Astrocyte (in vitro differentiated cells and primary cell): ENCODE data around the gene CMTM4. TPM values are rescaled to one million over a fixed set of nuclear protein-coding genes. Genes with fewer than 3 reads are reported as not detected.

ENCODE experiments used
- DNase-seq: peaks from one replicate; pipeline ENCODE4 v3.0.0-alpha.2; 2010; ENCODE audit warnings: low read depth
- FAIRE-seq: peaks from 2 replicates; lab custom pipeline; 2011; peaks lifted over from hg19 to GRCh38; lab: Jason Lieb, UNC
- H2AFZ ChIP-seq: 2 replicates; pipeline ENCODE4 v1.6.0; 2012; ENCODE audit warnings: low read depth, low read length, inconsistent platforms
- H3K27ac ChIP-seq: 2 replicates; pipeline ENCODE4 v1.5.1; 2011; ENCODE audit warnings: low read depth, low read length, inconsistent platforms
- H3K27me3 ChIP-seq: 2 replicates; pipeline ENCODE4 v1.6.0; 2011; ENCODE audit warnings: low read length, inconsistent platforms; ENCODE audit not compliant: insufficient read depth
- H3K36me3 ChIP-seq: 2 replicates; pipeline ENCODE4 v1.5.1; 2011; ENCODE audit warnings: low read length, inconsistent platforms; ENCODE audit not compliant: insufficient read depth
- H3K4me1 ChIP-seq: 2 replicates; pipeline ENCODE4 v1.5.1; 2011; ENCODE audit warnings: low read length, inconsistent platforms; ENCODE audit not compliant: insufficient read depth
- H3K4me2 ChIP-seq: 2 replicates; pipeline ENCODE4 v1.6.0; 2012; ENCODE audit warnings: low read length, inconsistent platforms
- H3K4me3 ChIP-seq: 2 replicates; pipeline ENCODE4 v1.5.1; 2011; ENCODE audit warnings: low read depth, mild to moderate bottlenecking, low read length, inconsistent platforms; ENCODE audit not compliant: insufficient read depth
- H3K79me2 ChIP-seq: 2 replicates; pipeline ENCODE4 v1.6.0; 2012; ENCODE audit warnings: mild to moderate bottlenecking, low read length, inconsistent platforms; ENCODE audit not compliant: insufficient read depth
- H3K9ac ChIP-seq: 2 replicates; pipeline ENCODE4 v1.6.0; 2012; ENCODE audit warnings: mild to moderate bottlenecking, low read length, inconsistent platforms
- H3K9me3 ChIP-seq: 2 replicates; pipeline ENCODE4 v1.5.1; 2012; ENCODE audit warnings: low read depth, mild to moderate bottlenecking, low read length, inconsistent platforms; ENCODE audit not compliant: insufficient read depth
- H4K20me1 ChIP-seq: 2 replicates; pipeline ENCODE4 v1.6.0; 2012; ENCODE audit warnings: low read length, inconsistent platforms; ENCODE audit not compliant: insufficient read depth
- H3K27ac Mint-ChIP-seq: one replicate; pipeline ENCODE4 v1.8.0; 2021; ENCODE audit warnings: mild to moderate bottlenecking, mixed read lengths; ENCODE audit not compliant: unreplicated experiment
- H3K27me3 Mint-ChIP-seq: one replicate; pipeline ENCODE4 v1.8.0; 2021; ENCODE audit warnings: low read depth, mixed read lengths; ENCODE audit not compliant: unreplicated experiment
- H3K36me3 Mint-ChIP-seq: one replicate; pipeline ENCODE4 v1.8.0; 2021; ENCODE audit warnings: low read depth, mixed read lengths; ENCODE audit not compliant: unreplicated experiment
- H3K4me1 Mint-ChIP-seq: one replicate; pipeline ENCODE4 v1.8.0; 2021; ENCODE audit warnings: low read depth, mixed read lengths; ENCODE audit not compliant: unreplicated experiment
- H3K4me3 Mint-ChIP-seq: one replicate; pipeline ENCODE4 v1.8.0; 2021; ENCODE audit warnings: mild to moderate bottlenecking, moderate library complexity, mixed read lengths; ENCODE audit not compliant: unreplicated experiment
- H3K9me3 Mint-ChIP-seq: one replicate; pipeline ENCODE4 v1.8.0; 2021; ENCODE audit warnings: mild to moderate bottlenecking, mixed read lengths; ENCODE audit not compliant: unreplicated experiment
- CTCF ChIP-seq: IDR thresholded peaks from 2 replicates; pipeline ENCODE4 v1.5.1; 2011; ENCODE audit warnings: low read depth, mild to moderate bottlenecking, inconsistent platforms, low read length, moderate library complexity; ENCODE audit not compliant: insufficient read depth
- EZH2 ChIP-seq: IDR thresholded peaks from 2 replicates; pipeline ENCODE4 v1.6.1; 2012; ENCODE audit warnings: mild to moderate bottlenecking, low read length, inconsistent platforms; ENCODE audit not compliant: insufficient read depth
- total RNA-seq: library from RNA; stranded (reverse); gene quantifications from 2 replicates; pipeline ENCODE4 v1.2.1, GENCODE V29; 2021

Gene CMTM4
- total RNA-seq, 1 donor from 2014 or later, result 20.9 TPM

GRCh38 chr16:66740533-66740932 lies 44.0 kb upstream of the CMTM4 start:
- peak overlapping the region; percentile 66 for H3K4me3 Mint-ChIP-seq
- Histone ChIP-seq H3K4me2 (peak overlapping the region; percentile 61), H3K36me3 (peaks cover 60% of the 10 kb centered on the region), H4K20me1 (peaks cover 76% of the 10 kb centered on the region), H2AFZ (no peak overlapping the region), H3K27me3 (no peaks in the 10 kb centered on the region), H3K4me1 (peaks cover 36% of the 10 kb centered on the region), H3K4me3 (no peak overlapping the region), H3K9me3 (no peaks in the 10 kb centered on the region), H3K79me2 (peaks cover 73% of the 10 kb centered on the region), H3K9ac (peak overlapping the region; percentile 72), H3K27ac (peak overlapping the region; percentile 86)
- H3K27ac Mint-ChIP-seq, result peak overlapping the region; percentile 90
- DNase-seq (no peak), FAIRE-seq (no peak)
- TF ChIP-seq CTCF (no peak), EZH2 (no peak)
- H3K27me3 Mint-ChIP-seq, result no peaks in the 10 kb centered on the region
- H3K4me1 Mint-ChIP-seq, result peaks cover 35% of the 10 kb centered on the region
- H3K9me3 Mint-ChIP-seq, result no peaks in the 10 kb centered on the region
- H3K36me3 Mint-ChIP-seq, result peaks cover 21% of the 10 kb centered on the region

DNA sequence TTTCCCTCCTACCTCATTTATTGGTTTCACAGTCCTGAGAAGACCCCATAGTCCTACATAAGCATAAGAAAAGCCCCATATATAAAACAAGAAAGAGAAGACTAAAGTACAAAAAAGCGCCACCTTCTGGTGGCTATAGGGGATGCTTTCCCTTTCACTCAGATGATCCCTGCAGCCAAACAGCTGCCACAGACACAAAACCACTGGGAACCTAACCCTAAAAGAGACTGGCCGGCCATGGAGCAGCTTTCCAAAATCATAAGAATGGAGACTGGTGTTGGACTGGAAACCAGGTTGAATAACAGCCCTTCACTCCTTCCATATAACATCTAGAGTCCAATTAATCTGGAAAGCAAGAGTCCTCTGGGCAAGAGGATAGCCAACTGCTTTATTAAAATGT lies 43.5 kb upstream of the CMTM4 start:
- no peak overlapping the region for H3K9ac ChIP-seq
- peaks cover 62% of the 10 kb centered on the region for H3K36me3 ChIP-seq

More for the DNA sequence above, 43.5 kb upstream of the CMTM4 start:
- no peak overlapping the region for H2AFZ ChIP-seq
- peak overlapping the region; percentile 61 for H3K4me2 ChIP-seq
- peak overlapping the region; percentile 86 for H3K27ac ChIP-seq
- peak overlapping the region; percentile 90 for H3K27ac Mint-ChIP-seq
- DNase-seq (no peak), FAIRE-seq (no peak)
- no peaks in the 10 kb centered on the region for H3K27me3 ChIP-seq
- H3K27me3 Mint-ChIP-seq, result no peaks in the 10 kb centered on the region
- peaks cover 76% of the 10 kb centered on the region for H4K20me1 ChIP-seq
- peaks cover 36% of the 10 kb centered on the region for H3K4me1 ChIP-seq
- TF ChIP-seq EZH2, result no peak
- peak; percentile 60 for TF ChIP-seq CTCF
- H3K79me2 ChIP-seq, result peaks cover 68% of the 10 kb centered on the region
- no peak overlapping the region for H3K4me3 ChIP-seq
- H3K4me1 Mint-ChIP-seq, result peaks cover 35% of the 10 kb centered on the region
- H3K9me3 ChIP-seq, result no peaks in the 10 kb centered on the region
- H3K4me3 Mint-ChIP-seq, result peak overlapping the region; percentile 60
- no peaks in the 10 kb centered on the region for H3K9me3 Mint-ChIP-seq
- H3K36me3 Mint-ChIP-seq, result peaks cover 25% of the 10 kb centered on the region
